K562 (cell line): ENCODE measurements around the gene RASEF. TPM values are rescaled to one million over a fixed set of nuclear protein-coding genes. Genes with fewer than 3 reads are reported as not detected.

Experiments used
- ATAC-seq: fragments of 200-7000 bp; cut with Tn5 transposase; 3 replicates; pipeline ENCODE4 v1.9.1; 2020; ENCODE audit warnings: moderate library complexity
- BruUV-seq: library from RNA; stranded (reverse); fragments of 400-500 nt; replicated peaks from 2 replicates; lab custom pipeline; 2021; lab: Mats Ljungman, UMichigan
- CTCF ChIA-PET: fragments of 300-600 bp; formaldehyde crosslinking; extraction: SDS; loops from one replicate; lab custom pipeline; 2021; ENCODE audit warnings: low intra/inter-chr PET ratio; lab: Yijun Ruan, JAX
- POLR2A ChIA-PET: fragments of 300-600, 350-650 bp; sonication (Branson Sonifier 250); formaldehyde crosslinking; extraction: SDS; loops from one replicate; lab custom pipeline; 2021; ENCODE audit warnings: antibody characterized with exemption, inconsistent platforms; lab: Yijun Ruan, JAX
- DNase-seq, 4 experiments: peaks; one replicate each; pipeline versions ENCODE4 v3.0.0 to v3.0.0-alpha.2; 2011 to 2018; ENCODE audit warnings: low spot score in 3 of 4, mixed read lengths in 3 of 4; ENCODE audit errors: extremely low read depth in 1 of 4
- FAIRE-seq: peaks from 2 replicates; lab custom pipeline; 2011; peaks lifted over from hg19 to GRCh38; lab: Jason Lieb, UNC
- H2AFZ ChIP-seq: 2 replicates; pipeline ENCODE4 v1.6.0; 2011; ENCODE audit warnings: low read depth, low read length, control low read depth, inconsistent platforms
- H3K27ac ChIP-seq: fragments of 200-600 bp; 3 replicates; pipeline ENCODE4 v1.8.0; 2011; ENCODE audit warnings: low read depth, mild to moderate bottlenecking, control low read depth, inconsistent platforms, low read length, moderate library complexity, mixed read lengths; ENCODE audit errors: extremely low read depth
- H3K27me3 ChIP-seq, 2 experiments: fragments of 300-600 bp in 1 of 2; 2 replicates in 1 of 2; 3 replicates in 1 of 2; pipeline versions ENCODE4 v1.6.0 to v1.8.0; 2011; ENCODE audit warnings: inconsistent platforms in 2 of 2, low read length in 2 of 2, mild to moderate bottlenecking in 1 of 2, mixed read lengths in 1 of 2, moderate library complexity in 1 of 2; ENCODE audit not compliant: control insufficient read depth in 2 of 2, insufficient read depth in 2 of 2
- H3K36me3 ChIP-seq: fragments of 300-600 bp; 3 replicates; pipeline ENCODE4 v1.8.0; 2011; ENCODE audit warnings: mild to moderate bottlenecking, low read length, inconsistent platforms; ENCODE audit not compliant: control insufficient read depth, insufficient read depth
- H3K4me1 ChIP-seq, 2 experiments: fragments of 200-600 bp in 1 of 2; replicated peaks in 1 of 2; 2 replicates in 1 of 2; 3 replicates in 1 of 2; pipeline versions ENCODE4 v1.5.1 to v1.8.0; 2011; ENCODE audit warnings: inconsistent platforms in 2 of 2, low read length in 2 of 2, mild to moderate bottlenecking in 1 of 2, mixed read lengths in 1 of 2, moderate library complexity in 1 of 2; ENCODE audit not compliant: control insufficient read depth in 2 of 2, insufficient read depth in 2 of 2
- H3K4me2 ChIP-seq: 2 replicates; pipeline ENCODE4 v1.6.1; 2011; ENCODE audit warnings: low read length, control low read depth, inconsistent platforms, mixed read lengths; ENCODE audit not compliant: insufficient read depth
- H3K4me3 ChIP-seq: fragments of 200-600 bp; sonication (generic), shearing (Covaris generic); 2 replicates; pipeline ENCODE4 v1.5.1; 2016; ENCODE audit warnings: control low read depth, inconsistent platforms
- H3K79me2 ChIP-seq: fragments of 200-600 bp; 3 replicates; pipeline ENCODE4 v1.8.0; 2011; ENCODE audit warnings: low read length, inconsistent platforms; ENCODE audit not compliant: control insufficient read depth, insufficient read depth
- H3K9ac ChIP-seq, 2 experiments: 2 replicates each; pipeline versions ENCODE4 v1.6.0 to v1.6.1; 2011; ENCODE audit warnings: low read depth in 2 of 2, low read length in 2 of 2, control low read depth in 1 of 2, inconsistent platforms in 1 of 2, mild to moderate bottlenecking in 1 of 2, mixed read lengths in 1 of 2; ENCODE audit not compliant: insufficient read depth in 1 of 2
- H3K9me1 ChIP-seq: one replicate; pipeline ENCODE4 v1.6.0; 2011; ENCODE audit warnings: inconsistent platforms, mild to moderate bottlenecking, low read length, moderate library complexity; ENCODE audit not compliant: control insufficient read depth, insufficient read depth
- H3K9me3 ChIP-seq: replicated peaks from 2 replicates; pipeline ENCODE4 v1.5.1; 2011; ENCODE audit warnings: low read depth, low read length, inconsistent platforms; ENCODE audit not compliant: control insufficient read depth, insufficient read depth
- H4K20me1 ChIP-seq: replicated peaks from 2 replicates; pipeline ENCODE4 v1.6.1; 2011; ENCODE audit warnings: low read length, inconsistent platforms, mixed read lengths; ENCODE audit not compliant: control insufficient read depth, insufficient read depth
- ARID4B ChIP-seq: sonication (generic); formaldehyde crosslinking; IDR thresholded peaks from 2 replicates; pipeline ENCODE4 v1.8.0; 2022; ENCODE audit warnings: mild to moderate bottlenecking, missing genetic modification reagents
- CBX8 ChIP-seq: fragments of 200-600 bp; sonication (generic); IDR thresholded peaks from 2 replicates; pipeline ENCODE4 v1.6.1; 2012; ENCODE audit warnings: borderline replicate concordance, mixed run types, low read depth, mild to moderate bottlenecking, moderate library complexity, mixed read lengths, low read length, control low read depth, inconsistent platforms; ENCODE audit not compliant: poor library complexity, severe bottlenecking; ENCODE audit errors: extremely low read depth
- KDM4B ChIP-seq, 2 experiments: fragments of 450-650 bp in 1 of 2; sonication (generic) in 1 of 2; IDR thresholded peaks; 2 replicates each; pipeline ENCODE4 v1.6.1; 2016 to 2017; ENCODE audit warnings: borderline replicate concordance in 2 of 2, antibody characterized with exemption in 1 of 2, low read depth in 1 of 2, mild to moderate bottlenecking in 1 of 2
- MYC ChIP-seq, 2 experiments: fragments of 250-450 bp in 1 of 2; sonication (Bioruptor Pico) in 1 of 2; IDR thresholded peaks; 2 replicates each; pipeline versions ENCODE4 v1.5.1 to v1.6.1; 2012 to 2021; ENCODE audit warnings: low read depth in 2 of 2, borderline replicate concordance in 1 of 2, improper control_type of control experiment in 1 of 2, low read length in 1 of 2, mild to moderate bottlenecking in 1 of 2, moderate library complexity in 1 of 2
- RAD51 ChIP-seq: fragments of 450-650 bp; IDR thresholded peaks from 2 replicates; pipeline ENCODE4 v1.7.1; 2016; ENCODE audit warnings: low read depth, mild to moderate bottlenecking, borderline replicate concordance
- RBM25 ChIP-seq: fragments of 200-400 bp; formaldehyde crosslinking; IDR thresholded peaks from 2 replicates; pipeline ENCODE4 v1.6.1; 2018; ENCODE audit warnings: low read length, low read depth, moderate library complexity; ENCODE audit not compliant: severe bottlenecking
- TSC22D4 ChIP-seq: fragments of 450-650 bp; IDR thresholded peaks from 2 replicates; pipeline ENCODE4 v1.6.1; 2016; ENCODE audit warnings: missing genetic modification characterization, missing biosample characterization, control low read depth
- ZNF24 ChIP-seq: fragments of 450-650 bp; IDR thresholded peaks from 2 replicates; pipeline ENCODE4 v1.6.1; 2016
- WGBS: fragments of 100-300 bp; shearing (Covaris generic); methylation state at CpG from one replicate; pipeline ENCODE4 v1.1.6; 2016; ENCODE audit warnings: low coverage, mixed read lengths; ENCODE audit not compliant: insufficient coverage; ENCODE audit errors: missing lambda C conversion rate; 5-methylcytosine and 5-hydroxymethylcytosine counted together
- in situ Hi-C: fragments of 300-500 bp; cut with MboI; formaldehyde crosslinking; loops from 4 replicates; pipeline ENCODE4 v1.15.0; 2018; ENCODE audit warnings: inconsistent platforms, mixed read lengths
- intact Hi-C: fragments of 100-400 bp; cut with micrococcal nuclease; formaldehyde crosslinking; loops from 2 replicates; pipeline ENCODE4 v1.14.2; 2022
- polyA plus RNA-seq, 8 experiments: library from polyadenylated mRNA; depleted of rRNA in 4 of 8; stranded (reverse) in 5 of 8; unstranded in 3 of 8; fragments of >200 nt; fragmentation: Nextera tagmentation in 2 of 8; fragmentation: Illumina TruSeq in 1 of 8; extraction: Ambion mirVana in 2 of 8; extraction: Trizol in 1 of 8; gene quantifications; 2 replicates each; pipeline versions ENCODE4 v1.2.1 to v1.2.3, GENCODE V29; 2011 to 2014; ENCODE audit warnings: inconsistent platforms in 1 of 8, missing spikeins in 1 of 8
- total RNA-seq, 7 experiments: library from RNA; depleted of rRNA in 6 of 7; stranded (reverse); fragments of >200 nt in 6 of 7; fragmentation: Illumina TruSeq in 2 of 7; extraction: Trizol in 2 of 7; gene quantifications; 2 replicates each; pipeline versions ENCODE4 v1.2.1 to v1.2.3, GENCODE V29; 2011 to 2021; ENCODE audit warnings: low replicate concordance in 1 of 7

Gene RASEF
- total and polyA plus RNA-seq, 9 of the 15 experiments (the other 6 are each of a cell fraction or from before 2014, with no cell fraction given) = 0.01 to 0.18 (median 0.11) TPM; not detected in 4

- TF ChIP-seq ARID4B (CRISPR knock-in tag) = no peak
- TF ChIP-seq, all 486 proteins: peak for 0
Observed at GRCh38 chr9:83027153-83027891, 35.6 kb downstream of the RASEF start (continued).

- BruUV-seq = no TSS peak
- no peaks in the 10 kb centered on the region for H3K4me1 ChIP-seq
- no peak overlapping the region for H2AFZ ChIP-seq
- intact Hi-C loops = no loop called here
- ChIA-PET CTCF (no interaction called here), POLR2A (no interaction called here)
- H3K4me3 ChIP-seq = no peak overlapping the region
- no peaks in the 10 kb centered on the region for H3K79me2 ChIP-seq
- H3K9ac ChIP-seq = no peak overlapping the region
- DNase-seq = no peak
- H3K27me3 ChIP-seq = no peaks in the 10 kb centered on the region
- no peaks in the 10 kb centered on the region for H3K9me1 ChIP-seq
- in situ Hi-C loops = no loop called here
- no peak overlapping the region for H3K27ac ChIP-seq
- no peaks in the 10 kb centered on the region for H3K9me3 ChIP-seq
- no peaks in the 10 kb centered on the region for H3K36me3 ChIP-seq
- no peaks in the 10 kb centered on the region for H4K20me1 ChIP-seq
- 0% methylated on average over 6 of the region's 7 CpGs for WGBS
- no peak for ATAC-seq
- H3K4me2 ChIP-seq = no peak overlapping the region
- FAIRE-seq = no peak
- no peak for TF ChIP-seq MYC (IDR thresholded peaks at IDR 0.05; ENCODE audit: low read depth, low read length)
- no peak for TF ChIP-seq MYC (CRISPR knock-in tag; IDR thresholded peaks at IDR 0.05; ENCODE audit: borderline replicate concordance, low read depth)
- TF ChIP-seq CBX8 = no peak
- no peak for TF ChIP-seq KDM4B (IDR thresholded peaks at IDR 0.05; ENCODE audit: borderline replicate concordance in 2 of 2, low read depth in 1 of 2)
- TF ChIP-seq ARID4B (CRISPR knock-in tag) = no peak
- no peak for TF ChIP-seq RBM25
- TF ChIP-seq TSC22D4 (tag) = no peak
- no peak for TF ChIP-seq ZNF24
- TF ChIP-seq RAD51 = no peak
Observed at GRCh38 chr9:83024506-83025125, 38.3 kb downstream of the RASEF start.
